HG02970 (cell line): ENCODE data around the gene AMY2B.
"Not testable (repeated sequence)": the region's sequence is repeated elsewhere in the genome, so short reads cannot be mapped to it uniquely, and the experiment has no call there.

ENCODE experiments used
- ATAC-seq: cut with Tn5 transposase; IDR thresholded peaks from one replicate; pipeline ENCODE4 v1.9.1; 2021; ENCODE audit warnings: mild to moderate bottlenecking, moderate library complexity, moderate number of reproducible peaks; ENCODE audit not compliant: unreplicated experiment, low FRiP score

The AMY2B gene

GRCh38 chr1:103616362-103616761 lies 45.0 kb downstream of the AMY2B start:
- no peak for ATAC-seq

- not testable (repeated sequence) for ATAC-seq
These were observed 45.6 kb downstream of the AMY2B start, which contains the start of gene AMY2A for GRCh38 chr1:103616994-103617477. TSS of gene AMY2A (plus strand) at chr1:103617427. CDS start at chr1:103617441, 14 bp downstream.

GRCh38 chr1:103627436-103627835 lies 56.0 kb downstream of the AMY2B start:
- not testable (repeated sequence) for ATAC-seq
